DOHH2 (cell line): ENCODE results near the gene ASAH2.

Experiments
- EZH2phosphoT487 ChIP-seq: fragments of 200-600 bp; sonication (generic); IDR thresholded peaks from 2 replicates; pipeline ENCODE4 v1.6.1; 2017; ENCODE audit warnings: borderline replicate concordance, mild to moderate bottlenecking, antibody characterized with exemption, low read length, moderate library complexity, mixed read lengths
- TF ChIP-seq, protein P1 (sequence below): fragments of 200-600 bp; sonication (generic); IDR thresholded peaks from one replicate; pipeline ENCODE4 v1.5.1; 2014; ENCODE audit warnings: antibody characterized with exemption, mild to moderate bottlenecking, low read depth, low read length; ENCODE audit not compliant: poor library complexity, severe bottlenecking

DNA sequence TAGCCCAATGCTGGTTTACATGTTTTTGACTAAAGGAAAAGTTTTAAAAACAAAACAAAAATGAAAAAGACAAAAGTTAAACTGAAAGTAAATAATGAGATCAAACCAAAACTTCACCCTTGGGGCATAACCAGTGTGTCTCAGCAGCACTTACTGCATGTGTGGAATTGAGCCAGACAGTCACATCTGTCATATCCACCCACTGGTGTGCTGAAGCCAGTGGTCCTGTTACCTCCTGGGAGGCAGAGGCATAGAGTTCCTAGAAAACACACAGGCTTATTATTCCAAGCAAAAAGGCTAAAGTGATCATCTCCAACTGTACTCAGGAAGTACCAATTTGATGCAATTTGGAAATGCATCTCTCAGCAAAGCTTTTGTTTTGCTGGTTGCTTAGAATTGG, 40.4 kb downstream of the ASAH2 start:
- TF ChIP-seq, protein P1, sequence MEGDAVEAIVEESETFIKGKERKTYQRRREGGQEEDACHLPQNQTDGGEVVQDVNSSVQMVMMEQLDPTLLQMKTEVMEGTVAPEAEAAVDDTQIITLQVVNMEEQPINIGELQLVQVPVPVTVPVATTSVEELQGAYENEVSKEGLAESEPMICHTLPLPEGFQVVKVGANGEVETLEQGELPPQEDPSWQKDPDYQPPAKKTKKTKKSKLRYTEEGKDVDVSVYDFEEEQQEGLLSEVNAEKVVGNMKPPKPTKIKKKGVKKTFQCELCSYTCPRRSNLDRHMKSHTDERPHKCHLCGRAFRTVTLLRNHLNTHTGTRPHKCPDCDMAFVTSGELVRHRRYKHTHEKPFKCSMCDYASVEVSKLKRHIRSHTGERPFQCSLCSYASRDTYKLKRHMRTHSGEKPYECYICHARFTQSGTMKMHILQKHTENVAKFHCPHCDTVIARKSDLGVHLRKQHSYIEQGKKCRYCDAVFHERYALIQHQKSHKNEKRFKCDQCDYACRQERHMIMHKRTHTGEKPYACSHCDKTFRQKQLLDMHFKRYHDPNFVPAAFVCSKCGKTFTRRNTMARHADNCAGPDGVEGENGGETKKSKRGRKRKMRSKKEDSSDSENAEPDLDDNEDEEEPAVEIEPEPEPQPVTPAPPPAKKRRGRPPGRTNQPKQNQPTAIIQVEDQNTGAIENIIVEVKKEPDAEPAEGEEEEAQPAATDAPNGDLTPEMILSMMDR = no peak
- TF ChIP-seq EZH2phosphoT487 = no peak
